OCI-LY3 (cell line): ENCODE data around the gene TLN1.

Experiments used
- H2AFZ ChIP-seq: fragments of 200-600, 300-600 bp; shearing (Covaris generic); 2 replicates; pipeline ENCODE4 v1.6.0; 2014; ENCODE audit warnings: antibody characterized with exemption, low read depth, low read length
- H3K27ac ChIP-seq: fragments of 200-600, 300-600 bp; sonication (generic); 2 replicates; pipeline ENCODE4 v1.5.1; 2014; ENCODE audit warnings: mild to moderate bottlenecking, low read length, moderate library complexity, mixed read lengths
- H3K27me3 ChIP-seq: fragments of 200-600, 300-600 bp; sonication (generic); 2 replicates; pipeline ENCODE4 v1.6.1; 2014; ENCODE audit warnings: low read depth, low read length, mixed read lengths
- H3K36me3 ChIP-seq: fragments of 200-600, 300-600 bp; sonication (generic); replicated peaks from 2 replicates; pipeline ENCODE3; 2014; ENCODE audit warnings: low read depth, low read length, mixed read lengths
- H3K4me1 ChIP-seq: fragments of 300-600, 200-600 bp; sonication (generic); 2 replicates; pipeline ENCODE4 v1.6.1; 2014; ENCODE audit warnings: low read length, mixed read lengths
- H3K4me2 ChIP-seq: fragments of 200-600, 300-600 bp; sonication (generic); 2 replicates; pipeline ENCODE4 v1.6.1; 2014; ENCODE audit warnings: low read length, mixed read lengths
- H3K4me3 ChIP-seq: fragments of 300-600, 200-600 bp; sonication (generic); 2 replicates; pipeline ENCODE4 v1.5.1; 2014; ENCODE audit warnings: antibody characterized with exemption, mild to moderate bottlenecking, low read length, moderate library complexity
- H3K79me2 ChIP-seq: fragments of 300-600, 200-600 bp; shearing (Covaris generic); 2 replicates; pipeline ENCODE4 v1.6.1; 2014; ENCODE audit warnings: mild to moderate bottlenecking, low read length, mixed read lengths
- H3K9ac ChIP-seq: fragments of 300-600, 200-600 bp; shearing (Covaris generic); 2 replicates; pipeline ENCODE4 v1.6.0; 2014; ENCODE audit warnings: mild to moderate bottlenecking, low read length, moderate library complexity
- H3K9me3 ChIP-seq: fragments of 200-600, 300-600 bp; shearing (Covaris generic); 2 replicates; pipeline ENCODE4 v1.6.1; 2014; ENCODE audit warnings: low read length, mixed read lengths; ENCODE audit not compliant: insufficient read depth
- H4K20me1 ChIP-seq: fragments of 200-600, 300-600 bp; sonication (generic); 2 replicates; pipeline ENCODE4 v1.6.1; 2016; ENCODE audit warnings: low read length, mixed read lengths; ENCODE audit not compliant: insufficient read depth
- CTCF ChIP-seq: fragments of 200-600, 300-600 bp; sonication (generic); IDR thresholded peaks from 2 replicates; pipeline ENCODE4 v1.5.1; 2014; ENCODE audit warnings: antibody characterized with exemption, low read length, low read depth
- EZH2phosphoT487 ChIP-seq: fragments of 200-600 bp; shearing (Covaris generic); IDR thresholded peaks from 2 replicates; pipeline ENCODE4 v1.6.1; 2018; ENCODE audit warnings: antibody characterized with exemption, mixed run types, low read depth

Gene TLN1

DNA sequence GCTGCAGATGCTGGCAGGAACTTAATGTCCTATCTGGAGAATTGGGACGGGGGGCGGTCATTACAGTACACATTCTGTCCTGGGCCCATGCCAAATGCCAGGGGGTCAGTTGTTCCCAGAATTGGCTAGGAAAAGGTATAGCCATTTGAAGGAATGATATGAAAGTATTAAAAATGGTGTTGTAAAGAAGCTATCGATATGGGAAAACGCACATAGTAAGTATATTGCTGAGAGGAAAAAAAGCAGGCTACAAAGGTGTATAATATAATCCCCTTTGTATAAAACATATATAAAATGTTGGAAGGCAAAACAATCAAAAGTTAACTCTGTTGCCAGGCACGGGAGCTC lies 66.5 kb downstream of the TLN1 start:
- TF ChIP-seq EZH2phosphoT487 (no peak), CTCF (no peak)
- no peak overlapping the region for H3K27ac ChIP-seq
- peaks cover 31% of the 10 kb centered on the region for H3K36me3 ChIP-seq
- H3K9ac ChIP-seq: peak overlapping the region; percentile 95
- H3K4me3 ChIP-seq: peak overlapping the region; percentile 91
- H3K4me2 ChIP-seq: peak overlapping the region; percentile 96
- peaks cover 15% of the 10 kb centered on the region for H3K79me2 ChIP-seq
- no peaks in the 10 kb centered on the region for H3K27me3 ChIP-seq
- H3K4me1 ChIP-seq: peaks cover 19% of the 10 kb centered on the region
- peak overlapping the region; percentile 75 for H2AFZ ChIP-seq
- no peaks in the 10 kb centered on the region for H4K20me1 ChIP-seq
- no peaks in the 10 kb centered on the region for H3K9me3 ChIP-seq

- Histone ChIP-seq H2AFZ (peak within 1 kb of the TSS; percentile 75), H3K79me2 (peaks cover 15% of the 10 kb centered on the region), H3K4me2 (peak within 1 kb of the TSS; percentile 96), H3K4me3 (peak within 1 kb of the TSS; percentile 91), H3K36me3 (peaks cover 34% of the 10 kb centered on the region), H3K9me3 (no peaks in the 10 kb centered on the region), H3K9ac (peak within 1 kb of the TSS; percentile 95), H3K27me3 (no peaks in the 10 kb centered on the region), H3K4me1 (peaks cover 19% of the 10 kb centered on the region), H3K27ac (peak within 1 kb of the TSS; percentile 56), H4K20me1 (no peaks in the 10 kb centered on the region)
- TF ChIP-seq CTCF: peak; percentile 40
- no peak for TF ChIP-seq EZH2phosphoT487
Measured at GRCh38 chr9:35664531-35665470, 67.2 kb downstream of the TLN1 start, which contains the start of gene ARHGEF39. ARHGEF39 (minus strand) TSS chr9:35665195; CDS start chr9:35665169, 26 bp downstream.

DNA sequence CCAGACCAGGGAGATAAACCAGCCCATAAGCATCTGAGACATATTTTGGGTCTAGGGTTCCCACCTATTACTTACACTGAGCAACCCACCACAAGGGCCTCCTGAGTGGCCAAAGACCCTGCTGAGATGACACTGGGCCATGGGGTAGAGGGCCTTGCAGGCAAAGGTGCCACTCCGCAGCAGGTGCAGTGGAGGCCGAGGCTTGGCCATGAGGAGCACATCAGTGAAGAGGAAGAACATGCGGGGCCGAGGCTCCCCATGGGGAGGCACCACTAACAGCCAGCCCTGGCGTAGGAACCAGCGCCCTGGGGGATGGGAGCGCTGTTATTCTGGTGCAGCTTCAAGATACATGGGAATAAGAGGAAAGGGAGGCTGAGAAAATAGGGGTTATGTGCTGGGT lies 69.6 kb downstream of the TLN1 start:
- Histone ChIP-seq H3K9me3 (no peaks in the 10 kb centered on the region), H3K9ac (no peak overlapping the region), H3K36me3 (peaks cover 34% of the 10 kb centered on the region), H2AFZ (no peak overlapping the region), H3K4me1 (peaks cover 29% of the 10 kb centered on the region), H3K27me3 (no peaks in the 10 kb centered on the region), H3K4me3 (no peak overlapping the region), H3K4me2 (no peak overlapping the region), H3K27ac (no peak overlapping the region), H3K79me2 (peaks cover 25% of the 10 kb centered on the region), H4K20me1 (no peaks in the 10 kb centered on the region)
- no peak for TF ChIP-seq CTCF

DNA sequence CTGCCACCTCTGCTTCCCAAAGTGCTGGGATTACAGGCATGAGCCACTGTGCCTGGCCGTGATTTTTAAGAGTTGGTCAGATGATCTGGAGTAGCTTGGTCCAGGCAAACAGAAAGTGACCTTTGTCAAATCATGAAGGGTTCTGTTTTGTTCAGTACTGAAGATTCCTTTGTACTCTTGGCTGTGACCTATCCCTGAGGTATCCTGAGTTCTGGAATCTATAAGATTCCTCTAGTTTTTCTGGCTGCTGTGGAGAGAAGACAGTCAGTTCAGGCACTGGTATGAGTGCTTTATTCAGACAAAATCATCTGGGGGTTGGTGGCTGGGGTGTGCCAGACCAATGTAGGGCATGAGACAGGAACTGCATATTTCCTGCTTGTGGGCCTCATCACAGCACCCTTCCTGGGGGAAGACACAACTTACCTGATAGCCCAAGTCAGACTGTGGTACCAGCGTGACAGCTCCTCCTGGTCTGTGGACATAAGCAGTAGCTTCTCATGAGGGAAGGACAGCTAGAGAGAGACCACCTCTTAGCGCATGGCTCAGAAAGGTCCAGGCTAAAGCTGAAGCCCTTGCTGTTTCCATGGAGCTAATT lies 70.1 kb downstream of the TLN1 start:
- Histone ChIP-seq H3K9me3 (no peaks in the 10 kb centered on the region), H3K4me2 (no peak overlapping the region), H4K20me1 (no peaks in the 10 kb centered on the region), H3K79me2 (peaks cover 25% of the 10 kb centered on the region), H3K36me3 (peaks cover 34% of the 10 kb centered on the region), H3K27ac (no peak overlapping the region), H2AFZ (no peak overlapping the region), H3K27me3 (no peaks in the 10 kb centered on the region), H3K4me3 (no peak overlapping the region), H3K9ac (no peak overlapping the region), H3K4me1 (peaks cover 34% of the 10 kb centered on the region)
- TF ChIP-seq CTCF: no peak
- no peak for TF ChIP-seq EZH2phosphoT487
